Right renal pelvis (tissue), 4 donors: Measurements from ENCODE around the gene CCR8. TPM values are rescaled to one million over a fixed set of nuclear protein-coding genes. Genes with fewer than 3 reads are reported as not detected.
A peak's percentile ranks its signal among the peaks of the same experiment; 100 is the strongest.

Experiments used
- DNase-seq, 4 donors: peaks; one replicate each; pipeline ENCODE4 v3.0.0-alpha.2; 2013; ENCODE audit warnings: low read depth in 4 of 4, low spot score in 3 of 4, missing footprints in 1 of 4
- polyA plus RNA-seq, 4 donors: library from polyadenylated mRNA; unstranded; fragments of 120-200 nt; gene quantifications; one replicate each; pipeline ENCODE4 v1.2.1, GENCODE V29; 2013; ENCODE audit not compliant: insufficient read length in 4 of 4

Gene CCR8
- polyA plus RNA-seq = not detected

DNA sequence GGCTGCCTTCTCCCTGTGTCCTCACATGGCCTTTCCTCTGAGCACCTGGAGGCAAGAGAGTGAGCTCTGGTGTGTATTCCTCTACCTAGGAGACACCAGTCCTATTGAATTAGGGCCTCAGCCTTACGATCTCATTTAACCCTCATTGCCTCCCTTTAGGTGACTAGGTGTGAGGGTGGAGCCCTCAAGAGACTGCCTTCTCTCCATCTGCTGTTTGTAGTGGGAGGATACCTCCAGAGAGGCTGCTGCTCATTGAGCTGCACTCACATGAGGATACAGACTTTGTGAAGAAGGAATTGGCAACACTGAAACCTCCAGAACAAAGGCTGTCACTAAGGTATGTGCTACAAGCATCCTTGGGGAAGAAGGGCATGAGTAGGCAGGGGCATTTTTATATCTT is at the start of gene CCR8:
CCR8 (plus strand) TSS at position 217 of the 400 bp plus-strand sequence. CDS start 2,623 bp downstream, outside the sequence.
- no peak for DNase-seq

- DNase-seq = no peak
Observed at GRCh38 chr3:39279745-39280517, 49.6 kb upstream of the CCR8 start, which contains the start of gene CX3CR1. Gene CX3CR1, minus strand, starts transcription at chr3:39280036. Its CDS starts 13,527 bp downstream, at chr3:39266509.

- no peak for DNase-seq
Observed at GRCh38 chr3:39280571-39280970, 48.9 kb upstream of the CCR8 start.

GRCh38 chr3:39281533-39281932 is 48.0 kb upstream of the CCR8 start:
- DNase-seq = no peak

DNA sequence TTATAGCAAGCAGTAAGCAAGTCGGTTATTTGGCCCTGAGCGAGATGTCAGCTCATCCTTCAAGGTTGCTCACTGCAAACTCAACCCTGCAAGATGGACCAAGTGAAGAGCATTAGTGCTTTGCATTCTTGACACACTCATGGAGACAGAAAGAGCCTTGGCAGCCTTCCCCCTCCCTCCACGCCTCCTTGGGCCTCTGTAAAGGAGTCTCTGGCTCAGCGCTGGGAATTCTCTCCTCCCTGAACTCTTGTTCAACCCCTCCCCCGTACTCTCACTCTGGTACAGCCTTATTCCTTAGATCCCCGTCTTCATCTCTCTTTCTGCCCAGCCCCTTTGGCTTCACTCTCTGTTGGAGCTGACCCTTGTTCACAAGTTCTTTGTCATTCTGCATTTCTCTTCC is 47.5 kb upstream of the CCR8 start:
- DNase-seq = no peak

GRCh38 chr3:39284457-39284881 is 45.0 kb upstream of the CCR8 start:
- DNase-seq = no peak

DNA sequence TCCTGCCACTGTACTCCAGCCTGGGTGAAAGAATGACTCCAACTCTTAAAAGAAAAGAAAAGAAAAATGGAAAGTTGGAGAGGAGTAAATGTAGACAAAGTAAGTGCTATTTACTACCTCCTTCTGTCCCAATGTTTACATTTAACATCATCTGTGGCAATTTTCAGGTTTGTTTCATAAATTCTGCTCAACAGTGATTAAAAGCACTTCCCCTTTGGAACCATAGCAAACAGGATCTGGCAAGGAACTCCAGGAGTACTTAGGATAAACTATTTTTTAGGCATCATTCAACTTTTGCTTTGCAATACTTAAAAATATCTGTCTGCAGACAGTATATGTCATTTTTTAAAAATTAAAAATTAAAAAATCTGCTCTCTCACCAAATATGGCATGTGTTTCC is 44.2 kb upstream of the CCR8 start:
- no peak for DNase-seq

DNA sequence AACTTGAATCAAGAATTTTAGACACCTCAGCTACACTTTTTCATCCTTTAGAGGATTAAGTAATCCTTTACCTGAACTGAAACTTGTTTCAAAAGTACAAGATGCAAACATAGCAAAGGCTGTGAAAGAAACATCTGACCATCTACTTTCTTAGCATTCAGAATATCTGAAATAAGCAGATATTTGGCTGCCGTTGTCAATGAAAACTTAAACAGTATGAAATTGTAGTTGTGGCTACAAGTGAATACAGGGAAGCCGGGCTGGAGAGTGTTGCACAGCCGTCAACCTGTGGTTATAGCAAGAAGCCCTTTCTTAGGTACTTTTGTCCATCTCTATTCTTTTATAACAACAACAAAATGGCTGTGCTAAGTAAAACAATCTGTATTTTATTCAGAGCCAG is 42.7 kb upstream of the CCR8 start:
- no peak for DNase-seq

- DNase-seq = no peak
Observed at GRCh38 chr3:39287216-39288164, 42.0 kb upstream of the CCR8 start.

DNA sequence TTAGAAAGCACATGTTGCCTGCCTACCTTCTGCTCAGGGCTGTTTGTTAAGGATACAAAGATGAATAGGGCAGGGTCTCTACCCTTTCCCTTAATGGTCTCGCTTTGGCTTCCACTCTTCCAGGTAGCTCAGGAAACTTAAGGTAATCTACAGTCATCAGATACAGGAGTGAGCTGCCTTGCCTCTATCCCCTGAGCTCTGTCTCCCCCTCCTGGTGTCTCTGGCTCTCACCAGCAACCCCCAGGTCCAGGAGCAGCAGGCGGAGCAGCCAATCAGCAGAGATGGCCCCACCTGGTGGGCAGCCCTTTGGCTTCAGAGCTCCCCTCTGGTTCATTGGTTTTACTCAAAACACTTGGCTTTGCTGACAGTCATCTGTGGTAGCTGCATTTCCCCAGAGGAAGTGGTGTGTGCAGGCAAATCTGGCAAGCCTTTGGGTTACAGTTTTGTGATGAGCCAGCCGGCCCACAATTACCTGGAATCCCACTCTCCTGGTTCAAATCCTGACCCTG is 41.2 kb upstream of the CCR8 start:
- DNase-seq = peak; percentile 59 to 74 (median 70)

- no peak for DNase-seq
Observed at GRCh38 chr3:39289107-39289506, 40.4 kb upstream of the CCR8 start.

GRCh38 chr3:39290255-39290654 is 39.3 kb upstream of the CCR8 start:
- DNase-seq = no peak

DNA sequence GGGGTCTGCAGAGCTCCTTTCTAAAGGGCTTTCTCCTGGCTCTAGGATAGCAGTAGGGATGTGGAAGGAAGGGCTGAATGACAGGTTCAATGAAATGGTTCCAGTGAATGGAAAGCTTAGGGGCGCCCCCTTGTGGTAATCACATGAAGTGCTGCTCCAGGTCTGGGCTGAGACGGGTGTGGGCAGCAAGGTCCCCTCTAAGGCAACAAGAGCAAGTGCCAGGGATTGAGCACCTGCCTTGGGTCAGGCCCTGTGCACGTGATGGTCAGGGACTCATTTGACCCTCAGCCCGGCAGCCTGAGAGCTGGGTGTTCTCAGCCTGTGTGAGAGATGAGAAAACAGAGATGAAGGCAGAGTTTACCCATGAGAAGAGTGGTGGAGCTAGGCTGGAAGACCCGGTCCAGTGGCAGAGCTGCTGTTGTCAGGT is 37.6 kb upstream of the CCR8 start:
- peak; percentile 17 to 23 (median 20) for DNase-seq

DNA sequence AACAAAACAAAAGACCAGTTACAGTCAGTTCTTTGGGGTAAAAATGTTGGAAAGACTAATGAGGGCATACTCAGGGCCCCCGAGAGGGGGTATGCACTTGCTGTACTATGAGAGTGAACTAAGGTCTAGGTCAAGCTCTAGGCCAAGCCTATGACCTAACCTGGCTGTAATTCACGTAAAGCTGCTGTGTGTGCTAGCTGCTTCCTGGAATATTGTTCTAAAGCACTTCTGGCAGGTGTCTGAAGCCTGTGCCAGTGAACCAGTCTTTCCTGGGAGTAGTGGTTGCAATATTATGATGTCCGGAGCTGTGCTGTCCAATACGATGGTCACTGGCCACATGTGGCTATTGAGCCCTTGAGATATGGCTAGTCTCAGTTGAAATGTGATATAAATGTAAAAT is 36.5 kb upstream of the CCR8 start:
- no peak for DNase-seq

DNA sequence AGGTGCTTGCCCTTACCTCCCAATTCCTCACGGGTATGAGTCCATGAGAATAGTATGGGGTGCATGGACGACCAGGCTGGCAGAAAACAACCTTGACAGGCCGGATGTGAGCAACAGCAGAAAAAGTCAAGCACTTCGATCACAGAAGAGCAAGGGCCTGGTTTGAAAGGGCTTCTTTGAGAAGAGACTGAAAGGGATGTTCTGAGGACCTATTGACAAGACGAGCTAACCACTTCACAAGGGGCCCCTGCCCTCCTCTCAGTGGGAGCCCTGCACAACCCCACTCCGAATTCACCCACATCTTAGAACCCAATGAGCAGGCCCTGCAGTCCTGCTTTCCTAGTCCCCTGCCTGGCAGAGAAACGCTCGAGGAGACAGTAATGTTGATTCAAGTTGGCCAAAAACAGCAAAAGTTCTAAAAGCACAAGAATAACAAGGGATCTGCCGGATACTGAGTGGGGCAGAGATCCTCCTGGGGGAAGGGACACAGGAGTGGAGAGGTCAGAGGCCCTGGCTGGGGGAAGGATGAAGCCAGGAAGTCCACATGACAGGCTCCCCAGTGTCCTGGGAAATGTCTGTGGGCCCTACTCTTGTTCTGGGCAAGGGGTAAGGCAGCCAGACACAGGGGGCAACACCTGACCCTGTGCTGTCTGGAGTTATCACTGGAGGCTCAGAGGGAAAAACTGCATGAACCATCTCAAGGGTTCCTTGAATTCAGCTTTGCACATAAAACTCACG is 34.9 kb upstream of the CCR8 start:
- DNase-seq = no peak

DNA sequence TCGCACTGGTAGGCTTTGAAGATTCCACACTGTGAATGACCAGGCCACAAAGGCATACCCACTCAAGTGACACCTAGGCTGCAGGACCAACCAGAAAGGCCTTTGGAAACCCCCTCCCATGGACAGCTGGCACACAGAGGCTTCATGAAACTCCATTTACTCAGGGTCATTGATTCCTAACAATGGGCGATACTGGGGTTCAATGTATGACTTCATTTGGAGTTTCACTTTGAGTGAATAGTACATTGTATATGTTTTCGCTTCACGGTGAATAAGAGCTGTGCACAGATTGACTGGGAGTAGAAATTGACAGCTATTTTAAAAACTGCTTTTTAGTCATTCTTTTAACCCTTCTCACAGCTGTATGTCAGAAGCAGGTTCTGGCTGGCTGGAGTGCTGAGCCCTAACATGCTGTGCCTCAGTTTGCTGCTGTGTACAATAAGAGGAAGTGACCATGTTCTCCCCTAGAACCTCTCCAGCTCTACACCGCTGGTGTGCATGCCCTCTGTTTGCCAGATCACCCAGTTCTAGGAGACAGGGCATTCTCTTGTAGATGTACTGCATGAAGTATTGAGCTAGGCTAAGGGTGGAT is 34.2 kb upstream of the CCR8 start:
- no peak for DNase-seq

DNA sequence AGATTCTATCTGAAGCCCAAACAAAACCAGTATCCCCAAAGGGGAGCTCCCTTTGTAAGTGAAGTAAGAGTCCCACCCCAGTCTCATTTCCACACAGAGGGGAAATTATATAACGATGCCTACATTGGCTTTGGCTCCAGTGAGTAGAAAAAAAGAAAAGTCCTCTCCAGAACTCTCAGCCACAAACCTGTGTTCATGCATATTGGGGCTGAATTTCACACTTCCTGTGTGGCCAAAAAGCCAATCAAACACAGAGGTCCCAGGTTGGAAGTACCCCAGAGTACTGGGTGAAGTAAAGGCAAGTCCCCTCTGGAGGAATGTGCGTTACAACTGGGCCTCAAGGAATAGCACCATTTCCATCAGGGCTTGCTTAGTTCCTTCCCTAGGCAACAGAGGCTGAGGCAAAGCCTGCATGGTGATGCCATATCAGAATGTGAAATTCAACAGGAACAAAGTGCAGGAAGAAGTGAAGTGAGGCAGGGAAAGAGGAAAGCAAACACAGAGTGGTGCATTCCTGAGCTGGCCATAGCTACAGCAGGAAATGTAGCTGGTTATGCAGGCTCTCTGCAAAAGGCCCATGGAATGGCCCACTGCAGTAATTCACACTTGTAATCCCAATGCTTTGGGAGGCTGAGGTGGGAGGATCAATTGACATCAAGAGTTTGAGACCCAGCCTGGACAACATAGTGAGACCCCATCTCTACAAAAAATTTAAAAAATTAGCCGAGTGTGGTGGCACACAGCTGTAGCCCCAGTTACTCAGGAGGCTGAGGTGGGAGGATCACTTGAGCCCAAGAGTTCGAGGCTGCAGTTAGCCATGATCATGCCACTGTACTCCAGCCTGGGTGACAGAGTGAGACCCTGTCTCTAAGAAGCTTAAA is 33.1 kb upstream of the CCR8 start:
- DNase-seq = no peak

GRCh38 chr3:39299279-39299678 is 30.2 kb upstream of the CCR8 start:
- no peak for DNase-seq

DNA sequence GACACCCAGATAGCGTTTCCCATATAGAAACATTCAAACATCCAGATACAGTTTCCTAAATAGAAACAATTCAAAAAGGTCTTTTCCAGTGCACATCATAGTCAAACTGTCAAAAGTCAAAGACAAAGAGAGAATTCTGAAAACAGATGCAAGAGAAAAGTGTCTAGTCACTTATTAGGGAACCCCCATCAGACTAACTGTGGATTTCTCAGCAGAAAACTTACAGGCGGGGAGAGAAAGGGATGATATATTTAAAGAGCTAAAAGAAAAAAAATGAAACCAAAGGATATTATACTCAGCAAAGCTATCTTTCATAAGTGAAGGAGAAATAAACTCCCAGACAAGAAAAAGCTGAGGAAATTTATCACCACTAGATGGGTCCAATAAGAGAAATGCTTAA is 27.3 kb upstream of the CCR8 start:
- no peak for DNase-seq
